Endothelial cell of umbilical vein (primary cell): ENCODE data around the gene TOX4. TPM values are rescaled to one million over a fixed set of nuclear protein-coding genes. Genes with fewer than 3 reads are reported as not detected.

Experiments used
- BruUV-seq: library from RNA; stranded (reverse); fragments of 400-500 nt; replicated peaks from 2 replicates; lab custom pipeline; 2021; lab: Mats Ljungman, UMichigan
- CTCF ChIA-PET: fragments of 300-600, 350-600 bp; sonication (Branson Sonifier 250); formaldehyde crosslinking; loops from one replicate; lab custom pipeline; 2021; ENCODE audit warnings: antibody characterized with exemption, inconsistent platforms; lab: Charles Lee
- POLR2A ChIA-PET: fragments of 300-600, 350-600 bp; sonication (Branson Sonifier 250); formaldehyde crosslinking; loops from one replicate; lab custom pipeline; 2021; ENCODE audit warnings: antibody characterized with exemption, inconsistent platforms; lab: Charles Lee
- DNase-seq: peaks from one replicate; pipeline ENCODE4 v3.0.0-alpha.2; 2011; ENCODE audit warnings: low read depth, low spot score
- FAIRE-seq: peaks from 2 replicates; lab custom pipeline; 2011; peaks lifted over from hg19 to GRCh38; lab: Jason Lieb, UNC
- H2AFZ ChIP-seq: 2 replicates; pipeline ENCODE4 v1.6.0; 2012; ENCODE audit warnings: low read depth, low read length, control low read depth, inconsistent platforms
- H3K27ac ChIP-seq: 2 replicates; pipeline ENCODE4 v1.5.1; 2011; ENCODE audit warnings: low read depth, mild to moderate bottlenecking, control low read depth, low read length, moderate library complexity; ENCODE audit not compliant: insufficient read depth
- H3K27me3 ChIP-seq, 2 experiments: 2 replicates each; pipeline versions ENCODE4 v1.6.0 to v1.6.1; 2011; ENCODE audit warnings: low read length in 2 of 2, mixed read lengths in 1 of 2; ENCODE audit not compliant: control insufficient read depth in 2 of 2, insufficient read depth in 2 of 2
- H3K36me3 ChIP-seq, 2 experiments: 2 replicates in 1 of 2; 3 replicates in 1 of 2; pipeline ENCODE4 v1.5.1; 2011; ENCODE audit warnings: low read length in 2 of 2, mild to moderate bottlenecking in 1 of 2, moderate library complexity in 1 of 2; ENCODE audit not compliant: control insufficient read depth in 2 of 2, insufficient read depth in 2 of 2; ENCODE audit errors: extremely low read depth in 1 of 2
- H3K4me1 ChIP-seq: 3 replicates; pipeline ENCODE4 v1.5.1; 2011; ENCODE audit warnings: mild to moderate bottlenecking, low read length; ENCODE audit not compliant: control insufficient read depth, insufficient read depth; ENCODE audit errors: extremely low read depth
- H3K4me2 ChIP-seq: 2 replicates; pipeline ENCODE4 v1.6.1; 2011; ENCODE audit warnings: low read length, control low read depth, mixed read lengths; ENCODE audit not compliant: insufficient read depth
- H3K4me3 ChIP-seq, 3 experiments: fragments of 200-600 bp in 1 of 3; sonication (generic), shearing (Covaris generic) in 1 of 3; replicated peaks in 1 of 3; 2 replicates each; pipeline ENCODE4 v1.5.1; 2011 to 2016; ENCODE audit warnings: control low read depth in 3 of 3, low read length in 3 of 3, mild to moderate bottlenecking in 2 of 3, inconsistent platforms in 1 of 3, low read depth in 1 of 3, moderate library complexity in 1 of 3; ENCODE audit not compliant: insufficient read depth in 1 of 3
- H3K79me2 ChIP-seq: 2 replicates; pipeline ENCODE4 v1.6.0; 2012; ENCODE audit warnings: low read length, inconsistent platforms; ENCODE audit not compliant: control insufficient read depth, insufficient read depth
- H3K9ac ChIP-seq: replicated peaks from 2 replicates; pipeline ENCODE3; 2011; ENCODE audit warnings: low read length, control low read depth; ENCODE audit not compliant: insufficient read depth; ENCODE audit errors: extremely low read depth
- H3K9me1 ChIP-seq: replicated peaks from 3 replicates; pipeline ENCODE4 v1.6.0; 2011; ENCODE audit warnings: mild to moderate bottlenecking, low read length; ENCODE audit not compliant: control insufficient read depth, insufficient read depth; ENCODE audit errors: extremely low read depth
- H3K9me3 ChIP-seq: replicated peaks from 2 replicates; pipeline ENCODE4 v1.5.1; 2012; ENCODE audit warnings: low read length, inconsistent platforms; ENCODE audit not compliant: control insufficient read depth, insufficient read depth
- H4K20me1 ChIP-seq: replicated peaks from 2 replicates; pipeline ENCODE3; 2011; ENCODE audit warnings: mild to moderate bottlenecking, low read length; ENCODE audit not compliant: control insufficient read depth, insufficient read depth; ENCODE audit errors: extremely low read depth
- CTCF ChIP-seq, 2 donors: IDR thresholded peaks; 1 replicate in 1 of 2; 2 replicates in 1 of 2; pipeline ENCODE4 v1.5.1; 2011; ENCODE audit warnings: low read length in 2 of 2, mild to moderate bottlenecking in 2 of 2, moderate library complexity in 2 of 2, control low read depth in 1 of 2, inconsistent platforms in 1 of 2, low read depth in 1 of 2; ENCODE audit not compliant: insufficient read depth in 1 of 2; ENCODE audit errors: extremely low read depth in 1 of 2
- EZH2 ChIP-seq: IDR thresholded peaks from 2 replicates; pipeline ENCODE4 v1.6.1; 2012; ENCODE audit warnings: borderline replicate concordance, low read depth, mild to moderate bottlenecking, moderate library complexity, low read length, inconsistent platforms; ENCODE audit not compliant: severe bottlenecking
- FOS ChIP-seq: IDR thresholded peaks from 2 replicates; pipeline ENCODE4 v1.6.1; 2011; ENCODE audit warnings: mild to moderate bottlenecking, low read length, moderate library complexity, borderline replicate concordance; ENCODE audit not compliant: insufficient read depth
- JUN ChIP-seq: IDR thresholded peaks from 2 replicates; pipeline ENCODE4 v1.6.1; 2011; ENCODE audit warnings: borderline replicate concordance, low read depth; ENCODE audit not compliant: insufficient read length, insufficient read depth
- dilution Hi-C: fragments of 300-500 bp; cut with MboI; formaldehyde crosslinking; loops from one replicate; pipeline ENCODE4 v1.15.0; 2019; ENCODE audit warnings: low sequenced_read_pairs; ENCODE audit not compliant: extremely low pct_ligation_motif_present
- intact Hi-C: fragments of 100-400 bp; cut with micrococcal nuclease; formaldehyde crosslinking; loops from one replicate; pipeline ENCODE4 v1.10.0; 2022
- polyA plus RNA-seq, 4 experiments: library from polyadenylated mRNA; depleted of rRNA in 3 of 4; stranded (reverse) in 3 of 4; unstranded in 1 of 4; fragments of >200 nt; gene quantifications; 2 replicates each; pipeline versions ENCODE4 v1.2.1 to v1.2.3, GENCODE V29; 2011 to 2012; ENCODE audit warnings: missing spikeins in 1 of 4
- total RNA-seq: library from RNA; stranded (reverse); gene quantifications from 2 replicates; pipeline ENCODE4 v1.2.3, GENCODE V29; 2021

Gene TOX4
- total and polyA plus RNA-seq, 2 donors (not counting 3 experiments of a cell fraction or from before 2014, with no cell fraction given): 67.4 to 78.4 TPM

- H3K4me1 ChIP-seq: peaks cover 21% of the 10 kb centered on the region
- no peaks in the 10 kb centered on the region for H4K20me1 ChIP-seq
- no peaks in the 10 kb centered on the region for H3K27me3 ChIP-seq
- peak overlapping the region; percentile 59 for H3K27ac ChIP-seq
- H3K9ac ChIP-seq: peak overlapping the region; percentile 90
- H3K9me1 ChIP-seq: no peaks in the 10 kb centered on the region
- TF ChIP-seq JUN (no peak), FOS (no peak), EZH2 (no peak), CTCF (IDR thresholded peaks at IDR 0.05; ENCODE audit: extremely low read depth in 1 of 2, insufficient read depth in 1 of 2, low read depth in 1 of 2, low read length in 2 of 2) (no peak)
- FAIRE-seq (no peak), DNase-seq (no peak)
- H2AFZ ChIP-seq: no peak overlapping the region
- ChIA-PET CTCF (interaction anchor here (0.8 to 2.9 kb wide), 5 partner anchors 9 to 44 kb away, joined by 3 to 26 read pairs (median 14); partner anchors contain the start of genes RAB2B and TOX4), POLR2A (interaction anchor here (2.9 kb wide), 1 partner anchor 18 kb away, joined by 23 read pairs; no protein-coding TSS in a partner anchor)
- peaks cover 56% of the 10 kb centered on the region for H3K79me2 ChIP-seq
- H3K9me3 ChIP-seq: no peaks in the 10 kb centered on the region
- intact Hi-C loops (no loop called here), dilution Hi-C loops (no loop called here)
- peaks cover 0 to 6% of the 10 kb centered on the region in 2 experiments for H3K36me3 ChIP-seq
- H3K4me2 ChIP-seq: peak overlapping the region; percentile 90
- peak overlapping the region; percentile 84 to 93 (median 91) for H3K4me3 ChIP-seq
- no TSS peak for BruUV-seq
These were observed 22.0 kb upstream of the TOX4 start for GRCh38 chr14:21454843-21455544.
